ENCODE measurements around the gene NKX2-2. TPM values are rescaled to one million over a fixed set of nuclear protein-coding genes. Genes with fewer than 3 reads are reported as not detected.

The NKX2-2 gene
- total RNA-seq, 6 experiments from 2014 or later, result 0.32 to 0.63 (median 0.44) TPM; not detected in 2

GRCh38 chr20:21507400-21508229, 6.2 kb downstream of the NKX2-2 start:
- Mint-ChIP-seq H3K4me1 (ENCODE audit: low read depth) (peaks cover 33% of the 10 kb centered on the region), H3K36me3 (ENCODE audit: low read depth) (peaks cover 9% of the 10 kb centered on the region; the same call in 1 of the 2 replicates), H3K9me3 (no peaks in the 10 kb centered on the region; the same call in 1 of the 2 replicates), H3K27me3 (ENCODE audit: insufficient read depth) (peaks cover 44% of the 10 kb centered on the region), H3K27ac (no peak overlapping the region), H3K4me3 (peak overlapping the region; percentile 0; the same call in 1 of the 2 replicates)
- DNase-seq, result no peak
- TF ChIP-seq CTCF (IDR thresholded peaks at IDR 0.05), result no peak

- H3K4me3 Mint-ChIP-seq, result no peak overlapping the region
- peaks cover 5% of the 10 kb centered on the region; the same call in 1 of the 2 replicates for H3K36me3 Mint-ChIP-seq (ENCODE audit: low read depth)
These were observed 7.9 kb downstream of the NKX2-2 start for GRCh38 chr20:21505810-21506530.

GRCh38 chr20:21505161-21505809, 8.6 kb downstream of the NKX2-2 start:
- Mint-ChIP-seq H3K27me3 (ENCODE audit: insufficient read depth) (peaks cover 44% of the 10 kb centered on the region), H3K9me3 (no peaks in the 10 kb centered on the region), H3K36me3 (ENCODE audit: low read depth) (peaks cover 5% of the 10 kb centered on the region; the same call in 1 of the 2 replicates), H3K27ac (no peak overlapping the region), H3K4me3 (no peak overlapping the region), H3K4me1 (ENCODE audit: low read depth) (peaks cover 31% of the 10 kb centered on the region)
- DNase-seq, result peak; percentile 25
- TF ChIP-seq CTCF (IDR thresholded peaks at IDR 0.05), result peak; percentile 99

More at GRCh38 chr20:21505810-21506530, 7.9 kb downstream of the NKX2-2 start:
- Mint-ChIP-seq H3K27me3 (ENCODE audit: insufficient read depth) (peaks cover 43% of the 10 kb centered on the region), H3K27ac (no peak overlapping the region), H3K4me1 (ENCODE audit: low read depth) (peaks cover 33% of the 10 kb centered on the region), H3K9me3 (no peaks in the 10 kb centered on the region)
- peak; percentile 83 for TF ChIP-seq CTCF (IDR thresholded peaks at IDR 0.05)
- DNase-seq, result no peak

- Mint-ChIP-seq H3K36me3 (ENCODE audit: low read depth) (peaks cover 5% of the 10 kb centered on the region; the same call in 1 of the 2 replicates), H3K9me3 (no peaks in the 10 kb centered on the region), H3K27ac (no peak overlapping the region), H3K4me1 (ENCODE audit: low read depth) (peaks cover 21% of the 10 kb centered on the region), H3K4me3 (no peak overlapping the region), H3K27me3 (ENCODE audit: insufficient read depth) (peaks cover 40% of the 10 kb centered on the region)
- no peak for TF ChIP-seq CTCF (IDR thresholded peaks at IDR 0.05)
- DNase-seq, result no peak
These were observed 9.5 kb downstream of the NKX2-2 start for GRCh38 chr20:21504323-21504722.

GRCh38 chr20:21503345-21503744, 10.5 kb downstream of the NKX2-2 start:
- Mint-ChIP-seq H3K27me3 (ENCODE audit: insufficient read depth) (peaks cover 39% of the 10 kb centered on the region), H3K9me3 (no peaks in the 10 kb centered on the region), H3K4me1 (ENCODE audit: low read depth) (peaks cover 16% of the 10 kb centered on the region), H3K36me3 (ENCODE audit: low read depth) (peaks cover 5% of the 10 kb centered on the region; the same call in 1 of the 2 replicates), H3K4me3 (no peak overlapping the region), H3K27ac (no peak overlapping the region)
- TF ChIP-seq CTCF (IDR thresholded peaks at IDR 0.05), result no peak
- DNase-seq, result peak; percentile 3

Data from HFFc6 (cell line).